HL-60 (cell line): ENCODE data around the gene TEX12.

ENCODE experiments used
- CTCF ChIP-seq: IDR thresholded peaks from one replicate; pipeline ENCODE4 v1.5.1; 2011; ENCODE audit warnings: low read length, control low read depth, inconsistent platforms; ENCODE audit not compliant: insufficient read depth
- POLR2AphosphoS5 ChIP-seq: IDR thresholded peaks from 2 replicates; pipeline ENCODE4 v1.6.1; 2012; ENCODE audit warnings: low read depth
- REST ChIP-seq: IDR thresholded peaks from 2 replicates; pipeline ENCODE4 v1.6.1; 2012; ENCODE audit warnings: low read depth; ENCODE audit not compliant: insufficient replicate concordance
- SPI1 ChIP-seq: IDR thresholded peaks from 2 replicates; pipeline ENCODE4 v1.6.1; 2012; ENCODE audit warnings: low read depth, mild to moderate bottlenecking, borderline replicate concordance

- no peak for TF ChIP-seq CTCF
- TF ChIP-seq POLR2AphosphoS5, result no peak
- TF ChIP-seq REST, result no peak
- no peak for TF ChIP-seq SPI1
Measured at GRCh38 chr11:112195951-112196351, 28.8 kb downstream of the TEX12 start.
